NCI-H748 (cell line): ENCODE measurements around the gene MSRB2.
"Not testable (repeated sequence)": the region's sequence is repeated elsewhere in the genome, so short reads cannot be mapped to it uniquely, and the experiment has no call there.

ENCODE experiments used
- DNase-seq: peaks from one replicate; lab custom pipeline; 2025; ENCODE audit not compliant: unreplicated experiment; lab: John Stamatoyannopoulos, UW

The MSRB2 gene

GRCh38 chr10:23070092-23070912, 25.1 kb upstream of the MSRB2 start:
- not testable (repeated sequence) for DNase-seq

- peak; percentile 72 for DNase-seq
Measured at GRCh38 chr10:23070913-23071218, 24.5 kb upstream of the MSRB2 start.

- not testable (repeated sequence) for DNase-seq
Measured at GRCh38 chr10:23072593-23072992, 22.8 kb upstream of the MSRB2 start.

GRCh38 chr10:23073527-23073926, 21.9 kb upstream of the MSRB2 start:
- DNase-seq: no peak

- DNase-seq: no peak
Measured at GRCh38 chr10:23075672-23076071, 19.7 kb upstream of the MSRB2 start.

GRCh38 chr10:23078114-23078513, 17.3 kb upstream of the MSRB2 start:
- DNase-seq: no peak

GRCh38 chr10:23079700-23080099, 15.7 kb upstream of the MSRB2 start:
- DNase-seq: peak; percentile 3

GRCh38 chr10:23080262-23080661, 15.1 kb upstream of the MSRB2 start:
- no peak for DNase-seq

- no peak for DNase-seq
Measured at GRCh38 chr10:23081221-23081750, 14.1 kb upstream of the MSRB2 start.

- DNase-seq: peak; percentile 5
Measured at GRCh38 chr10:23081891-23082290, 13.5 kb upstream of the MSRB2 start.

- DNase-seq: peak; percentile 23
Measured at GRCh38 chr10:23088609-23089008, 6.8 kb upstream of the MSRB2 start.

GRCh38 chr10:23094786-23095403, 484 bp upstream of the MSRB2 start:
- peak; percentile 30 for DNase-seq

- peak; percentile 31 for DNase-seq
Measured at GRCh38 chr10:23095966-23096801, 805 bp downstream of the MSRB2 start.

GRCh38 chr10:23096802-23097549, 1.6 kb downstream of the MSRB2 start:
- DNase-seq: peak; percentile 26

- no peak for DNase-seq
Measured at GRCh38 chr10:23099079-23099478, 3.7 kb downstream of the MSRB2 start.

- no peak for DNase-seq
Measured at GRCh38 chr10:23099816-23100215, 4.4 kb downstream of the MSRB2 start.

GRCh38 chr10:23100331-23101030, 5.1 kb downstream of the MSRB2 start:
- DNase-seq: no peak

GRCh38 chr10:23106331-23107072, 11.1 kb downstream of the MSRB2 start:
- DNase-seq: peak; percentile 85

GRCh38 chr10:23110722-23111516, 15.5 kb downstream of the MSRB2 start:
- DNase-seq: no peak
